ENCODE results near the gene EPN2. TPM values are rescaled to one million over a fixed set of nuclear protein-coding genes. Genes with fewer than 3 reads are reported as not detected.
"Not testable (repeated sequence)": the region's sequence is repeated elsewhere in the genome, so short reads cannot be mapped to it uniquely, and the experiment has no call there.

Gene EPN2
- total RNA-seq = 1 to 10 TPM; 3.2 to 4.6 TPM

DNA sequence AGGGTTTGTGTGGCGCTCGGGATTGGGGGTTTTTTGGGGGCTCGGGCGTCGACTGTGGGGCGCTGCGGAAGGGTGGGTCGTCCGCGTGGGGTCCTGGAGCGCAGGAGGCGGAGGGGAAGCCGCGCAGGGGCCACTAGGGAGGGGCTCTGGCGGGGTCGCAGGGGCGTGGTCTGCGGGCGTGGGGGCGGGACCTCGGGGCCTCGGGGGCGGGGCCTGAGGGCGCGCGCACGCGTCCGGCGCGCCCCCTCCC is at the start of gene EPN2:
Gene EPN2 (plus strand): TSS at position 228 of the 250 bp plus-strand sequence. CDS start 45,754 bp downstream, outside the sequence.
- H3K27me3 Mint-ChIP-seq; intact Hi-C loops (cut with micrococcal nuclease); CTCF ChIA-PET; H3K36me3 Mint-ChIP-seq (ENCODE audit: low read depth); H3K4me1 Mint-ChIP-seq (ENCODE audit: low read depth); POLR2A ChIA-PET; H3K9me3 Mint-ChIP-seq: not testable (repeated sequence)
- Mint-ChIP-seq H3K27ac (peak within 1 kb of the TSS; percentile 49), H3K4me3 (peak within 1 kb of the TSS; percentile 83)
- DNase-seq (peak; percentile 56), ATAC-seq (peak; percentile 58)

DNA sequence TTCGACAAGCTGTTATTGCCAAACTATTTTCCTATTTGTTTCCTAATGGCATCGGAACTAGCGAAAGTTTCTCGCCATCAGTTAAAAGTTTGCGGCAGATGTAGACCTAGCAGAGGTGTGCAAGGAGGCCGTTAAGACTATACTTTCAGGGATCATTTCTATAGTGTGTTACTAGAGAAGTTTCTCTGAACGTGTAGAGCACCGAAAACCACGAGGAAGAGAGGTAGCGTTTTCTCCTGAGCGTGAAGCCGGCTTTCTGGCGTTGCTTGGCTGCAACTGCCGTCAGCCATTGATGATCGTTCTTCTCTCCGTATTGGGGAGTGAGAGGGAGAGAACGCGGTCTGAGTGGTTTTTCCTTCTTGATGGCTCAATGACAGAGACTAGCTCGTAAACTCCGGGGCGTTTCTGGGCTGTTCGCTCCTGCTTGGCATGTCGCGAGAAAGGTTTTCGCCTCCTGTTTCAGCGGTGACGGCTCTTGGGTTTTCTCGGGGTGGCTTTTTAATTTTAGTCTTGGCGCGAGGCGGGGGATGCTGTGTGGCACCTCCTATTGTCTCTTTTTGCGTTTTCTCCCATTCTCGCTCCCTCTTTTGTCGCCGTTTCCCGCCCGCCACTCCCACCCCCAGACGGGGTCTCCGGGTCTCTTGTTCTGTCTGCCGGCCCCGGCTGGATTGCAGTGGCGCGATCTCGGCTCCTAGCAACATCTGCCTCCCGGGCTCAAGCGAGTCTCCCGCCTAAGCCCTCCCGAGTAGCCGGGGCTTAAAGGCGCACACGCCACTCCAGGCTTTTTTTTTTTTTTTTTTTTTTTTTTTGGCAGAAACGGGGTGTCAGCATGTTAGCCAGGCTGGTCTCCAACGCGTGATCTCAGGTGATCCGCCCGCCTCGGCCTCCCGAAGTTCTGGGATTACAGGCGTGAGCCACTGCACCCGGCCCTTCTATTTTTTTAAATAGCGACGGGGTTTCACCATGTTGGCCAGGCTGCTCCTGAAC is 49.0 kb upstream of the EPN2 start:
- H3K4me3 Mint-ChIP-seq; H3K4me1 Mint-ChIP-seq (ENCODE audit: low read depth); H3K36me3 Mint-ChIP-seq (ENCODE audit: low read depth); CTCF ChIA-PET; H3K27ac Mint-ChIP-seq; DNase-seq; POLR2A ChIA-PET; H3K9me3 Mint-ChIP-seq; intact Hi-C loops (cut with micrococcal nuclease); H3K27me3 Mint-ChIP-seq: not testable (repeated sequence)
- peak; percentile 45 for ATAC-seq

DNA sequence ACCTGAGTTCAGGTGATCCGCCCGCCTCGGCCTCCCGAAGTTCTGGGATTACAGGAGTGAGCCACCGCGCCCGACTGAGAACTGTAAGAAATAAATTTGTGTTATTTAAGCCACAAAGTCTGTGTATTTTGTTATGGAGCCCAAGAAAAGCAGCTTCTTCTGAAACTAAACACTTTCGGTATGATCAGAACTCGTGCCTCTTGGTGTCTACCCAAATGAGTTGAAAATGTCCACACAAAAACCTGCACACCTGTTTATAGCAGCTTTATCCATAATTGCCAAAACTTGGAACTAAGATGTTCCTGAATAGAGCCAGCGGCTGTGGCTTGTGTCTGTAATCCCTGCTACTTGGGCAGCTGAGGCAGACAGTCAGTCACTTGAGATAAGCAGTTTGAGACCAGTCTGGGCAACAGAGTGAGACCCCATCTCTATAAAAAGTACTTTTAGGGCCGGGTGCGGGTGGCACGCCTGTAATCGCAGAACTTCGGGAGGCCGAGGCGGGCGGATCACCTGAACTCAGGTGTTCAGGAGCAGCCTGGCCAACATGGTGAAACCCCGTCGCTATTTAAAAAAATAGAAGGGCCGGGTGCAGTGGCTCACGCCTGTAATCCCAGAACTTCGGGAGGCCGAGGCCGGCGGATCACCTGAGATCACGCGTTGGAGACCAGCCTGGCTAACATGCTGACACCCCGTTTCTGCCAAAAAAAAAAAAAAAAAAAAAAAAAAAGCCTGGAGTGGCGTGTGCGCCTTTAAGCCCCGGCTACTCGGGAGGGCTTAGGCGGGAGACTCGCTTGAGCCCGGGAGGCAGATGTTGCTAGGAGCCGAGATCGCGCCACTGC is 48.1 kb upstream of the EPN2 start:
- CTCF ChIA-PET; H3K27ac Mint-ChIP-seq; H3K9me3 Mint-ChIP-seq; H3K4me3 Mint-ChIP-seq; POLR2A ChIA-PET; intact Hi-C loops (cut with micrococcal nuclease); H3K4me1 Mint-ChIP-seq (ENCODE audit: low read depth); DNase-seq; H3K36me3 Mint-ChIP-seq (ENCODE audit: low read depth); H3K27me3 Mint-ChIP-seq: not testable (repeated sequence)
- peak; percentile 73 for ATAC-seq

DNA sequence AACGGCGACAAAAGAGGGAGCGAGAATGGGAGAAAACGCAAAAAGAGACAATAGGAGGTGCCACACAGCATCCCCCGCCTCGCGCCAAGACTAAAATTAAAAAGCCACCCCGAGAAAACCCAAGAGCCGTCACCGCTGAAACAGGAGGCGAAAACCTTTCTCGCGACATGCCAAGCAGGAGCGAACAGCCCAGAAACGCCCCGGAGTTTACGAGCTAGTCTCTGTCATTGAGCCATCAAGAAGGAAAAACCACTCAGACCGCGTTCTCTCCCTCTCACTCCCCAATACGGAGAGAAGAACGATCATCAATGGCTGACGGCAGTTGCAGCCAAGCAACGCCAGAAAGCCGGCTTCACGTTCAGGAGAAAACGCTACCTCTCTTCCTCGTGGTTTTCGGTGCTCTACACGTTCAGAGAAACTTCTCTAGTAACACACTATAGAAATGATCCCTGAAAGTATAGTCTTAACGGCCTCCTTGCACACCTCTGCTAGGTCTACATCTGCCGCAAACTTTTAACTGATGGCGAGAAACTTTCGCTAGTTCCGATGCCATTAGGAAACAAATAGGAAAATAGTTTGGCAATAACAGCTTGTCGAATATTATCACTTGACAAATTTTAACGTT is 47.3 kb upstream of the EPN2 start:
- H3K9me3 Mint-ChIP-seq; H3K27ac Mint-ChIP-seq; H3K4me3 Mint-ChIP-seq; CTCF ChIA-PET; H3K4me1 Mint-ChIP-seq (ENCODE audit: low read depth); H3K27me3 Mint-ChIP-seq; H3K36me3 Mint-ChIP-seq (ENCODE audit: low read depth); intact Hi-C loops (cut with micrococcal nuclease); POLR2A ChIA-PET; DNase-seq: not testable (repeated sequence)
- ATAC-seq = peak; percentile 6

DNA sequence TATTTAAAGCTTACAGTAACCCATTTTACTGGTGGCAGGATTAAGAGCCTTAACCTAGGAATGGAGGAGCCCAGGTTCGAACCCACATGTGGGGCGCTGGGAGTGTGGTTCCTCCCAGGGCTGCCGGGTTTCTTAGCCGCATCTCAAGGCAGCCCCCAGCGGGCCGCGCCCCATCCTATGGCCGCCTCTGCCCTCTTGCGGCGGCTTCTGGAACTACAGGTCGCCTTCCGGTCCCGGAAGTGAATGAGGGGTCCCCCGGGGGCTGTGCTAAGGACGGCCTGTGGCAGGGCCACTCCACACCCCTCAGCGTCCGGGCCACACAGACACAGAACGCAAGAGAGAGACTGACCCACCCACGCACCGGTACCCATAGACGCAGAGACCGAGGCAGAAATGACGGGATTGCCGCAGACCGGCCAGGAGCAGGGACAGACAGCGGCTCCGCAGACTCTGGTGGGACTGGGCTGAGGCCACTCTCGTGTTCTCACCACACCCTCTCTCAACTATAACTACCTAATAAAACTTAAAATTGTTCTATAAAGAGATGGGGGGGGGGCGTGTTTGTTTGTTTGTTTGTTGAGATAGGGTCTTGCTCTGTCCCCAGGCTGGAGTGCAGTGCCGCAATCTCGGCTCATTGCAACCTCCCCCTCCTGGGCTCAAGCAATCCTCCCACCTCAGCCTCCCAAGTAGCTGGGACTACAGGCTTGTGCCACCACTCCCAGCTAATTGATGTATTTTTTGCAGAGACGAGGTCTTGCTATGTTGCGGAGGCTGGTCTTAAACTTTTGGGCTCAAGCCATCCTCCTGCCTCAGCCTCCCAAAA is 40.6 kb upstream of the EPN2 start:
- POLR2A ChIA-PET; H3K27me3 Mint-ChIP-seq; H3K9me3 Mint-ChIP-seq; H3K4me1 Mint-ChIP-seq (ENCODE audit: low read depth); H3K4me3 Mint-ChIP-seq; CTCF ChIA-PET; H3K27ac Mint-ChIP-seq; intact Hi-C loops (cut with micrococcal nuclease); H3K36me3 Mint-ChIP-seq (ENCODE audit: low read depth): not testable (repeated sequence)
- peak; percentile 15 for DNase-seq
- peak; percentile 99 for ATAC-seq

DNA sequence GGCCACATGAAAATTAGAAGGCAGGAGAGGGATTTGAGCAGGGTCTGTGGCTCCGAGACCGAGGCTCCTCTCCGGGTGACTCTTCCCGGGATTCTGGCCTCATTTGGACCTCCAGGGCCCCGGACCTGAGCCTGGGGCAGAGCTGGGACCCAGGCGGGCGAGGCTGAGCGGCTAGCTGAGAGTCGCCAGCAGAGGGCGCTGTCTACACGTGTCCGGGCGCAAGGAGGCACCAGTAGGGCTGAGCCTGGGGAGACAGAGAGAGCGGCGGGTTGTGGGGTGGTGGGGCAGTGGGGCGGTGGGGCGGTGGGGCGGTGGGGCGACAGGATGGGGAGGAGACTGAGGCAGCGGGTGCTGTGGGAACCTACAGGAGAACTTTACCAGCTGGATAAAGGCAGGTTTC is 34.7 kb upstream of the EPN2 start:
- H3K4me1 Mint-ChIP-seq (ENCODE audit: low read depth); POLR2A ChIA-PET; CTCF ChIA-PET; H3K9me3 Mint-ChIP-seq; H3K27ac Mint-ChIP-seq; DNase-seq; intact Hi-C loops (cut with micrococcal nuclease); H3K4me3 Mint-ChIP-seq; H3K27me3 Mint-ChIP-seq; H3K36me3 Mint-ChIP-seq (ENCODE audit: low read depth): not testable (repeated sequence)
- peak; percentile 99 for ATAC-seq

DNA sequence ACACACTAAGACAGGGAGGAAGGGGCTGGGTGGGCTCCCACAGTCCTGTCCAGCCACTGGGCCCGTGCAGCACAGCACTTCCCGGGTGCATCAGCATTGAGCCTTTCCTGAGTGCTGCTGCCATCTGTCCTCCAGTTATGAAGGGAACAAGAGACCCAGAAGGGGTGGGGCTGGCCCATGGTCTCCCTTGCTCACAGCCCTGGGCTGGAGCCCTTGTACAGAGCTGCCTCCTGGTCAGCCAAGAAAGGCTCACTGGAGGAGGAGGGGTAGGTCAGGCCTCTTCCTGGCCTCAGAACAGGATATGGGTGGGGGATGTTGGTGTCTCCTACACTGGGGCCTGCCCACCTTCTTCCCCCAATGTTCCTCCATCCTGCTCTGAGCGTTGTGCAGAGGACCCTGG is 33.7 kb upstream of the EPN2 start:
- ATAC-seq; DNase-seq; H3K4me3 Mint-ChIP-seq; H3K9me3 Mint-ChIP-seq; CTCF ChIA-PET; H3K4me1 Mint-ChIP-seq (ENCODE audit: low read depth); H3K36me3 Mint-ChIP-seq (ENCODE audit: low read depth); intact Hi-C loops (cut with micrococcal nuclease); H3K27ac Mint-ChIP-seq; POLR2A ChIA-PET; H3K27me3 Mint-ChIP-seq: not testable (repeated sequence)

DNA sequence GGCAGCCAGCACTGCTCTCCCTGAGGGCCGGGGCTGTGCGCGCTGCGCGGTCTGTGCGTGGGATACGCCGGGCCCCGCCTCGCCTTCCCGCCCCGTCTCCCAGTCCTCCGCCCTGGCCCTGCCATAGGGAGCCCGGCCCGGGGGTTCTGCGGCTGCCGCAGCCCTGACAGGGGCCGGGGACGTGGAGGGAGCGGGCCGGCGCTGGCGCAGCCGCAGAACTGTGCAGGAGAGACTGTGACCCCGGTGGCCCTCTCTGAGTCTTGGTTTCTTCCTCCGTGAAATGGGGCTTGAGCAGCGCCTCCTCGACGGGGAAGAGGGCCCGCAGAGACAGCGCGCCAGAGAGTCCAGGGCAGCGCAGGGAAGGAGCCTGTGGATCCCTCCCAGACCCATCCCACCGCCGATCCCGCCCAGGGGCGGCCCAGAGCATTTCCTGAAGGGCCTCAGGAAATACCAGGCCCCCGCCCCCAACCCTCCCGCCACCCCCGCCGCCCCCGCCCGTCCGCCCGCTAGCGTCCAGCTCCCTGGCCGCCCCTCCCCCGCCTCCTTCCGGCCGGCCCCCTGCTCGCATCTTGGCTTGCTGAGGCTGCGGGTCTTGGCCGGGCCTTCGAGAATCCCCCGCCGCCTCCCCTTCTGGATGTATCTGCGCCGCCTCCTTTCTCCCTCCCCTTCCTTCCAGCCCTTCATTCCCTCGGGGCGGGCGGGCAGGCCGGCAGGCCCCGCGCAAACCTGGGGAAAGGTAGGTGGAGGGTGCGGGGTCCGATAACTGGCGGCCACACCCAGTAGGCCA is 21.9 kb upstream of the EPN2 start:
- H3K27me3 Mint-ChIP-seq; H3K27ac Mint-ChIP-seq; H3K4me3 Mint-ChIP-seq; POLR2A ChIA-PET; CTCF ChIA-PET; intact Hi-C loops (cut with micrococcal nuclease); H3K9me3 Mint-ChIP-seq; ATAC-seq; H3K4me1 Mint-ChIP-seq (ENCODE audit: low read depth); H3K36me3 Mint-ChIP-seq (ENCODE audit: low read depth); DNase-seq: not testable (repeated sequence)

DNA sequence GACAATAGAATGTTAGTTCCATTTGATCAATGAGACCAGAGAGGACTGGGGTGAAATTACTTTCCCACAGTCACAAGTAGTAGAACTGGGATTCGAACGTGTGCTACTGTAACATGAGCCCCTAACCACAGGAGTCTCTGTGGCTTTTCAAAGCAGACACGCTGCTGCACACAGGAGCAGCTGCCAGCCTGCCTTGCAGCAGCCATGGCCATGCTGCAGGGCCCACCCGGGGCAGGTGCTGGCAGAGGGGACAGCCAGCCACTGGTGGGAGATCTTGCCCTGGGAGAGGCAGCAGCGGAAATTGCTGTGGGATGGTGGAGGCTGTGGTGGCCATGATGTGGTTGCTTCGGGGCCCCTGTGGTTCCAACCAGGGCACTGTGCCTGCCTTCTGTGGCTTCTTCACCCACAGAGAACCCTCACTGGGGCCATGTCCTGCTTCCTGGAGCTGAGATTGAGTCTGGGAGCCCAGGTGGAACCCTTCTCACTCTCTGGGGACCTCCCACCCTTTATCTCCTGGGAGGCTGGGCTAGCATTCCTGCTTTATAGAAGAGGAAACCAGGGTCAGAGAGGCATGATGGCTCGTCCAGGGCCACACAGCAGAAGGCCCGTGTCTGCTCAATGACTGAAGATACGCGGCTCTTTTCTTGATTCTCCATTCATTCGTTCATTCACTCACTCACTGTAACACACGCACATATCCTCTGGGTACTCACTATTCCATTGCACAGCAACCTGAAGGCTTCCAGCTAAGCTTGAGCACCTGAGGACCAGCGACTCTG is 20.8 kb upstream of the EPN2 start:
- H3K4me3 Mint-ChIP-seq; H3K9me3 Mint-ChIP-seq; H3K27me3 Mint-ChIP-seq; H3K36me3 Mint-ChIP-seq (ENCODE audit: low read depth); H3K27ac Mint-ChIP-seq; intact Hi-C loops (cut with micrococcal nuclease); DNase-seq; CTCF ChIA-PET; H3K4me1 Mint-ChIP-seq (ENCODE audit: low read depth); POLR2A ChIA-PET: not testable (repeated sequence)
- ATAC-seq = peak; percentile 42

DNA sequence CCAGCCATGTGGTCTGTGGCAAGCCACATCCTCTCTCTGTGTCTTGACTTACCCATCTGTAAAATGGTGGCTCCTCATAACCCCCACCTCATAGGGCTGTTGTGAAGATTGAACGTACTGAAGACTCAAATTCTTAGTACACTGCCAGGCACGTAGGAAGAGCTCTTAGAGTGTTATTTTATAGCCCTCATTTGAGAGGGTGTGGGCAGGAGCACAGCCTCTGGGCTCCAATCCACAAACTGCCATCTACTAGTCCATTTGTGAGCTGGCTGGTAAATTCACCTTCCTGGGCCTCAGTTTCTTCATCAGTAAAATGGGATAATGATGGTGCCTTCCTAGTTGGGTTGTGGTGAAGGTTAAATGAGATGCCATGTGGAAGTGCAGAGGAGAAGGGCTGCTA is 18.3 kb upstream of the EPN2 start:
- H3K27me3 Mint-ChIP-seq; H3K4me3 Mint-ChIP-seq; POLR2A ChIA-PET; intact Hi-C loops (cut with micrococcal nuclease); CTCF ChIA-PET; H3K9me3 Mint-ChIP-seq; ATAC-seq; H3K4me1 Mint-ChIP-seq (ENCODE audit: low read depth); DNase-seq; H3K27ac Mint-ChIP-seq; H3K36me3 Mint-ChIP-seq (ENCODE audit: low read depth): not testable (repeated sequence)

All from activated CD8-positive, alpha-beta T cell treated with anti-CD3 and anti-CD28 coated beads for 36 hours (primary cell).